Measurements from ENCODE around the gene HGFAC. TPM values are rescaled to one million over a fixed set of nuclear protein-coding genes. Genes with fewer than 3 reads are reported as not detected.

HGFAC gene
- polyA plus RNA-seq, result under 1 TPM in 2 of 3 donors, not detected in 1; 0.24 to 0.46 TPM

DNA sequence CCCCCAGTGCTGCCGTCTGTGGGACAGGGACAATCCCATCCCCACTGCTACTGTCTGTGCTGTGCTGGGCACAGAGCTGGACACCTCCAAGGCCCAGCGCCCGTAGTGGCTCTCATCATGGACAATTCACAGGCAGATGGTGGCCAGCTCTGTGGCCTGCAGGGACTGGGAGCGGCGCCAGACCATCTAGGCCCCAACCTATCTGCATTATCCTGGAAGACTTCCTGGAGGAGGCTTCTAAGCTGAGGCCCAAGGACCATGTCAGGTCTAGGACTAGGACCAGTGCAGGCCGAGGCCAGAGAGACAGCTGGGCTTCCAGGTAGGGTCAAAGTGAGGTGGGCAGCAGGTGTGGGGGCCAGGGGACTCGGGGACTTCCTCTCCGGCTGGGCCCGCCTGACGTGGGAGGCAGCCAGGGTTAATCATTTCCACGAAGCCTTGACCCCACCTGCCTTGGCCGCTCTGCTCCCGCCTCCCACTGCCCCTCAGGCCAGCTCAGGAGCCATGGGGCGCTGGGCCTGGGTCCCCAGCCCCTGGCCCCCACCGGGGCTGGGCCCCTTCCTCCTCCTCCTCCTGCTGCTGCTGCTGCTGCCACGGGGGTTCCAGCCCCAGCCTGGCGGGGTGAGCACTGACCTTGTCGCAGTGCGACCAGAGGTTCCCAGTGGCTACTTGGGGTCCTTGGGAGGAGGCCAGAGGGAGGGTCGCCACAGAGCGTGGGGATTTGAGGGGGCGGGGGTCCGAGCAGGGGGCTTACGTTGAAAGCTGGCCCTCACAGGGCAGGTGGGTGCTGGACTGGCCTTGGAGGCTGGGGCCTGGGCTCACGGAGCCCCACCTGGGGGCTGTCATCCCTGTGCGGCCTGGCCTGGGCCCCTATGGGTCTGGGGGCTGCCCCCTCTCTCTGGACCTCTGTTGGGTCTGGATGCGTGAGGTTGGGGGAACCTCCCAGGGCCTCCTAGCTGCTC lies at the start of gene HGFAC:
Gene HGFAC, plus strand, starts transcription at position 468 of the 959 bp plus-strand sequence. Its CDS starts 34 bp downstream, at position 502.
- 80 to 88% (median 83%) methylated on average over 26 to 27 of the region's 27 CpGs for WGBS, 3 donors
- no peak within 1 kb of the TSS for H3K27ac ChIP-seq (ENCODE audit: low read depth, low read length)

DNA sequence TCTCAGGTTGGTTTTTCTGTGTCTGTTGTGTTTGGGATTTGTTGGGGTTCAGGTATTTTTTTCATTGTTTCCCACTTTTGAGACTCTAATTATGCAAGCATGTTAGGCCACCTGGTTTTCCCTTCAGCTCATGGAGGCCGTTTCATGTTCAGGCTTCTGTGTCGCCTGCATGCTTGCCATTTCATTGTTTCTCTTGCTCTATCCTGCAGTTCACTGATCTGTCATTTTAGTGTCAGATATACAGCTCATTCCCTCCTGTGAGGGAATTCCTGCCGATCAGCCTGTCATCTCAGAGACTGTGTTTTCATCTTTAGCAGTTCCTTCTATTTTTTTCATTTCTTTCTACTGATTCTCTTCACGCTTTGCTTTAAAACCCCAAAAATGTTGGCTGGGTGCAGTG lies 49.4 kb upstream of the HGFAC start:
- H3K27ac ChIP-seq (ENCODE audit: low read depth, low read length), result no peak overlapping the region
- 87 to 94% (median 90%) methylated on average over 4 of the region's 4 CpGs for WGBS, 3 donors

DNA sequence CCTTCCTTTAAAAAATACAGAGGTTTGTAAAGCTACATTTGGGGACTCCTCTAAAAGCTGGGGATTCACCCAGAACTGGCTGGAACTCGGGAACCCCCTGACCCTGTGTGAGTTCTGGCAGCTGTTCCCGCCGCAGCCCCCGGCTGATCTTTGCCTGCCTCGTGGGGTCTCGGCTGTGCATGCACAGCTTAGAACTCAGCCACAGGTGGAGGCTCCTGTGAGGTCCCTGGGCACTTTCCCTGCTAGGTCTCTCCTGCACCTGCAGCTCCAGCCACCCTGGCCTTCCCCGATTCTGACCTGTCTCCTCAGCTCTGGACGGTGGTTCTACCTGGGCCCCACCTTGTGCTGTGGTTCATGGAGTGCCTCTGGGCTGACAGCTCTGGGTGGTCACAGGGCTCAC lies 48.6 kb upstream of the HGFAC start:
- H3K27ac ChIP-seq (ENCODE audit: low read depth, low read length), result no peak overlapping the region
- 86 to 93% (median 92%) methylated on average over 8 of the region's 8 CpGs for WGBS, 3 donors

DNA sequence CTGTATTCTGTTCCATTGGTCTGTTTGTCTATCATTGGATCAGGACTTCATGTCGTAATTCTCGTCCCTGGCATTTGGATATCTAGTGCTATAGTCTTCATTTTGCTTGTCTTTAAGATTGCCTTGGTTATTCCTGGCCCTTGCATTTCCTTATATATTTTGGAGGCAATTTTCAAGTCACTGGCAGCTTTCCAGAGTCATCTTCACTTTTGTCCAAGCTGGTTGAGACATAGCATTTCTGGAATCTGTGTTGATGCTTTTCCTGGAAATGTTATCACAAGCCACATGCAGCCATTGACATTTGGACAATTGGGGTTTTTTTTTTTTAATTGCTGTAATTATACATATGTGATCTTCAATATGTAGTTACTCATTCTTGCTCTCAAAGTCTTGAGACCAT lies 45.2 kb upstream of the HGFAC start:
- WGBS, 3 donors, result 69 to 100% (median 75%) methylated on average over 2 of the region's 2 CpGs
- no peak overlapping the region for H3K27ac ChIP-seq (ENCODE audit: low read depth, low read length)

DNA sequence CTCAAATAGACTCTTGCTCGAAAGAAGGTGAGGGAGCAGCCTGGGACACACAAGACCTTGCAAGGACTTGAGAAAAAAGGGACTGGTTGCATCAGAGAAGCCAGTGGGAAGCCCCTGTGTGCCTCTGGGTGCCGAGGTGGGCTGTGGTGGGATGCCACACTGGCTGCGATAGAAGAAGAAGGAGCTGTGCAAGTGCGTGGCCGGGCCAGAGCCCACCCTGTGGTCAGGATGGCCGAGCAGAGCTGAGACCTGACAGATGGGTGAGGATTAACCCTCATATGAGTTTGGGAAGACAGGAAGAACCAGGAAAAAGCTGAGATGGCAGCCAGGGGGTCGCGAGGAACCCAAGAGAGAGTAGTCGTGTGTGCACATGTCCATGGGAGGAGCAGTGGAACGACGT lies 44.6 kb upstream of the HGFAC start:
- H3K27ac ChIP-seq (ENCODE audit: low read depth, low read length), result no peak overlapping the region
- 94 to 97% (median 96%) methylated on average over 11 of the region's 11 CpGs for WGBS, 3 donors

DNA sequence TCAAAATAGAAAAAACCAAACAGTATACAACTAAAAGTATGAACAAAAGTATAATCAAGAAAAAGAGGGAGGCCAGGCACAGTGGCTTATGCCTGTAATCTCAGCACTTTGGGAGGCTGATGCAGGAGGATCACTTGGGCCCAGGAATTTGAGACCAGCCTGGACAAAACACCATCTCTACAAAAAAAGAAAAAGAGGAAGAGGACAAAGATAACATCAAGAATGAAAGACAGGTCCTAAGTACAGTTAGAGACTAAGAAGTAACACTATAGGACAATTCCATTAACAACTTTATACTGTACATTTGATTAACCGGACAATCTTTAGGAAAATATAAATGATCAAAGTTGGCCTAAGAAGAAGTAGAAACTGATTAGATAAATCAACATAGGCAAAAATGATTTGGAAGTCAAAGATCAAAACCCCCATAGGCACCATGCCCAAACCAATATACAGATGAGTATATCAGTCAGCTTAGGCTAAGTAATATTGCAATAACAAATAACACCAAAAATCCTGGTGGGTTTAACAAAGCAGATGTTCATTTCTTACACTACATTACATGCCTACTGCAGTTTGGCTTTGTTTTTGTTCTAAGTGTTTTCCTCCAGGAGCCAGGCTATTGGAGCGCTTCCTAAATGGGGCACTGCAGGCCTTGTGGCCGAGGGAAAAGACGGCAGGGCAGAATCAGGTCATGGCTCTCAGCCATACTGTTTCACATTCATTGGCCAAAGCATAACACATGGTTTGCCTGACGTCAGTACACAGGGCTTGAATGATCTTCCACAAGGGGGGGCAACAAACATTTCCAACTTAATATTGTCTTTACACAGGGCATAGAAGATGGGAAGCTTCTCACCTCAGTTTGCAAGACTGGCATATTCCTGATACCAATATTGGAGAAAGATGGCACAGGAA lies 42.2 kb upstream of the HGFAC start:
- WGBS, 3 donors, result 65 to 78% (median 66%) methylated on average over 5 of the region's 5 CpGs
- no peak overlapping the region for H3K27ac ChIP-seq (ENCODE audit: low read depth, low read length)

DNA sequence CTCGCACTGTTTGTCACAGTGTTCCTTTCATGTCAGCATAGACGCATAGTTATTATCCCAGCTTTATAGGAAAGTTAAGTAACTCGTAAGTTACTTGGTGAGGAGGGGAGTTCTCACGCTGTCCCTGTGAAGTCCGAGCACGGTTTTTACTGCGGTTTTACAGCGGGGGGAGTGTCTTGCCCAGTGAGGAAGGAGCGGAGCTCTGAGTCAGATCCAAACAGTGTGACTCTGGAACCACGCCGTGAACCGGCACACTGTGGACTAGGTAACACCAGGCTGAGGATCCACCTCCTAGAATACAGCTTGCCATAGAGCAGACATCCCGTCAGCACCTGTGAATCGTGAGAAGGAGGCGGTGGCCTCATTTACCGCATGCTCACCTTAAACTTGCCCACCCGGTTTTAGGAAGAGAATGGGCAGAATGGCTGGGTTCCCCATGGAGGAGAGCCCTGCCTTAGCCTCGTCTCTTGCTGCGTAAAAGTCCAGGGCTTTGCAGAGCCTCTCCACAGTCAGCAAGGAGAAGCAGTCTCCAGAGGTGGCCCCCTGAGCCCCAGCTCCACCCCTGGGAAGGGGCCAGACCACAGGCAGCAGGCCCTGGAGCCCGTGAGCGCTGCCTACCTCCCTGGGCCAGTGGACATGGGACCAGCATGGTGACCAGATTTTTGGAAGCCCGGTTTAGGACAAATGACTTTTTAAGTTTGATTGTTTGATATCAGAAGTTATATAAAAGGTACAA lies 40.2 kb upstream of the HGFAC start:
- 95 to 97% (median 96%) methylated on average over 22 of the region's 22 CpGs for WGBS, 3 donors
- no peak overlapping the region for H3K27ac ChIP-seq (ENCODE audit: low read depth, low read length)

DNA sequence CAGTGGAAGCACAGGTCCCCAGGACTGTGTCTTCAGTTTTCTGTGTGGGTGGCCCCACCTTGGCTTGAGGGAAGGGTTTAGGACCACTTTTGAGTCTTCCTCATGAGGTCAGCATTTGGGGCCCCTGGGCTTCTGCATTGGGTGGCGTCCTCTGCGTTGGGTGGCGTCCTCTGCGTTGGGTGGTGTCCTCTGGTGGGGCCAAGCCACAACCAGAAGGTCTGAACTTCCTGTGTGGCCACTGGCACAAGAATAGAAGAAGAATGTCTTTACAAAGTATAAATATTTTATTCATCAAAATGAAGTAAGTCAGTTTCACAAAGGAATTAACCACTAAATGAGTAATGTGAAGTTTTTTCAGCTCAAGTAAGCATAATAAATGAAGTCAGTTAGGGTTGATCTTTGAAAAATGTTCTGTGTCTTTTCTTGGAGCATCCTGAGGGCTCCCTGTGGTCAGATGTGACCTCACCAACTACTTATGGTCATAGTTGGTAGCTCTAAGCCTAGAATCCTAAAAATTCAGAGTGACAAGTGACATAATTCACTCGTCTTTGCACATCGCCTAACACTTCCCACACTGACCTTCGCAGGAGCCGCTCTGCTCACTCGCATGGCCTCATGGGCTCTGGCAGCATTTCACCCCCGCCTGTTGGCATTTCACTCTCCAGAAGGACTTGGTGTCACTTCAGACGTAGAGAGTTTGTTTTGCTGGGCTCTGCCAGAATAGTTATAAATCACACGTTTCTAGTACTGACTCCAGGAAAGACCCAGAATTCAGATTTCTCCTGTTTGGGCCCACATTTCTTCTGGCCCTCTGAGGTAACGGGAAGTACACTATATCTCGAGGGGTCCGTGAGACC lies 39.0 kb upstream of the HGFAC start:
- 79 to 90% (median 81%) methylated on average over 15 of the region's 15 CpGs for WGBS, 3 donors
- no peak overlapping the region for H3K27ac ChIP-seq (ENCODE audit: low read depth, low read length)

DNA sequence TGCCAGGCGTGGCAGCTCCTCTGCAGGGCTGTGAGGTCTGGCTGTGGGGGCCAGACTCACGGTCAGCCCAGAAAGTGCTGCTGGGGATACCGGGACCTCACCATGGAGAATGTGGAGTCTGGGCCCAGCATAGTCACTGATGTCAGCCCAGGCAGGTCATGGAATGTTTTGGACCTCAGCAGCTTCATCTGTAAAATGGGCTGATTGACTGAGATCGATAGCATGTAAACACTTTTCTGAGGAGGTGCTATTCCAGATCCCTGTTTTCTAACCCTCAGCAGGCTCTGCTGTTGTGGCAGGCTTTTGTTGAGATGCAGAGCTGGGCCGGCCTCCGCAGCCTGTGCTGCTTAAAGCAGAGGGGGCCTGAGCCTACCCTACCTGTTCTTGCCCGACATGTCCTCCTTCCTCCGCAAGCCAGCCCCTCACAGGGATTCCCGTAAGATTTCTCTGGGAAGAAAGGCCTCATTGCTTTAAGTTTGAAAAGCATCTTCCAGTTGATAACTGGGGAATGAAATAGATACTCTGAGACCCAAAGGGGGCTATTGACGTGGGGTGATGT lies 38.3 kb upstream of the HGFAC start:
- no peak overlapping the region for H3K27ac ChIP-seq (ENCODE audit: low read depth, low read length)
- 87 to 90% (median 89%) methylated on average over 10 of the region's 10 CpGs for WGBS, 3 donors

DNA sequence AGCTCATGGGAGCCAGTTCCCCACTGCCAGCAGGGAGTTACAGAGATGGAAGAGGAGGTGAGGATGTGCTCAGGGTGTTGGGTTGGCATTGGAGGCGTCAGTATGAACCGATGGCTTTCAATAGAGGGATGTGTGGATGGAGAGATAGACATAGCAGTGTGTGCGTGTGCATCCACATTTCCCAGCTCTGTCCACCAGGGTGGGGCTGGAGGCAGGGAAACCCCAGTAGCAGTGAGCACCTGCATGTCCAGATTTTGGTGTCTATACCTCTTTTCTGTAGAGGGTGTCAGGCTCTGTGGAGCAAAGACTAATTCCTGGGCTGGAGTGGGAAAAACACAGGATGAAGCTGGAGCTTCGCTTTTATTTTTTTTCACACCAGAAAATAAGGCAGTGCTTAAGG lies 37.2 kb upstream of the HGFAC start:
- 98 to 99% (median 99%) methylated on average over 4 of the region's 4 CpGs for WGBS, 3 donors
- no peak overlapping the region for H3K27ac ChIP-seq (ENCODE audit: low read depth, low read length)

DNA sequence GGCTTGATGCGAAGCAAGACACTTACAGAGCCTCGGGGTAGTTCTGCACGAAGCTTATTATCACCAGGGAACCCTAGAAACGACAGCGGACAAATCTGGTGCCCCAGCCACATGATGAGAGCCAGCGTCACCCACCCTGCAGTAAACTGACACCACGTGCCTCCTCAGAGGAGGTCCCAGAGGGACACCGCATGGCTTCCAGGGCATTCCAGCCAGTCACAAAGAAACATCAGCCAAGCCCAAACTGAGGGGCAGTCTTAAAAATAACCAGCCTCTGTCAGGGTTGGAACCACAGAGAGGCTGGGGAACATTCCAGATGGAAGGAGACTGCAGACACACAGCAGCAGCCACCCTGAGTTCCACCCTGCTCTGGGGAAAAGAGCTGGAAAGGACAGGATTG lies 36.6 kb upstream of the HGFAC start:
- H3K27ac ChIP-seq (ENCODE audit: low read depth, low read length), result no peak overlapping the region
- WGBS, 3 donors, result 87 to 90% (median 89%) methylated on average over 8 of the region's 8 CpGs

DNA sequence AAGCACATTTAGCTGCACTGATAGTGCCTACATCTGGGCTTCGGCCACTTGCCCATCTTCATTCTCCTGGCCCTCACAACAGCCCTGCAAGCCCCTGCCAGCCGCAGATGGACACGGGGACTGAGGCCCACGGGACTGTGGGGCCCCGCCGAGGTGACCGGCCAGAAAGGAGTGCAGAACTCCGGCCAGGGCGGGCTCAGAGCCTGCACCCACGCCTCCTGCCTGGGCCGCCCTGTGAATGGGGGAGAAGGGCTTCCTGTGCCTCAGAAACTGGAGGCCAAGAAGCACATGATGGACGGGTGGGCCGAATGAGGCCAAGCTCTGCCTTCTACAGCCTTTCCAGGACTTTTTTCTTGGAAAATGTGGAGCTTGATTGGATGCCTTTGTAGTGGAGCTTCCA lies 35.7 kb upstream of the HGFAC start:
- H3K27ac ChIP-seq (ENCODE audit: low read depth, low read length), result no peak overlapping the region
- 91 to 95% (median 91%) methylated on average over 13 of the region's 13 CpGs for WGBS, 3 donors

DNA sequence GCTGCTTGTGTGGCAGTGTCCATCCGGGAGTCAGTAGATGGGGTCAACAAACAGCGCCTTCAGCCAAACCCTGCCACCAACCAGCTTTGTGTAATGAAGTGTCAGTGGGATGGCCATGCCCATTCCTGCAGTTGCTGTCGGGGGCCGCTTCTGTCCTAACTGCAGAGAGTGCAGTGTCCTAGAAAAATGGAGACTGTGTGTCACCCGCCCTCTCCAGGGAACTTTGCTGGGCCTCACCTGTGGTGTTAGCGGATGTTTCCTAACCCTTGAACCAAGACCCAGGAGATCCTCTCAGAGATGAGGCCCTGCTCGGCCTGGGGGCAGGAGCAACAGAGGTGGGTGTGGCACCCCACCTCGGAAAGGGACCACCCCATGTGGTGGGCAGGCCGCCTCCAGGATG lies 35.3 kb upstream of the HGFAC start:
- no peak overlapping the region for H3K27ac ChIP-seq (ENCODE audit: low read depth, low read length)
- WGBS, 3 donors, result 93 to 97% (median 96%) methylated on average over 9 of the region's 9 CpGs

DNA sequence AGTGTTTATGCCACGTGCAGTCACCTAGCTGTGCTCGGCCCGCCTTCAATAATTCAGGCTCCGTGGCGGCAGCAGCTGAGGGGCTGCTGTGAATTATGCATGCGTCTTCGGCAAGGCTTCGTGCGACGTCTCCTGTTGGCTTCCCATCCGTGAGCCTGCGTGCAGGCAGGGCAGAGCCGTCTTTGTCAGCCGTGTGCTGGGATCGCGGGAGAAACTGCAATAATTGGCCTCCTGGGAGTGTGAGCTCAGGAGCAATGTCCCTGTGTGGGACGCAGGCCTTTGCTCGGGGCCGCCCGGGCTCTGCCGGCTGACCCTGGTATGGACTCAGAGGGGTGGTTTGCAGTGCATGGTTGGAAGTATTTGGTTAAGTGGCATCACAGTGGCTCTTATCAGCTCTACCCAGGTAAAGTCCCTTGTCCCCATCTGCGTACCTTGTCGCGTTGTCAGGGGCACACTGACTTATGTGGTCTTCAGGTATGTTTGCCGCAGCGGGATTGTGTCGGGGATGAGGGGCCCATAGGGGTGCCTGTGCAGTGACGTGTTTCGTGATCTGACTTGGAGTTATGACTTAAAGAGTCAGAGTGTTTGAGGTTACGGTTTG lies 34.5 kb upstream of the HGFAC start:
- 86 to 90% (median 88%) methylated on average over 30 of the region's 30 CpGs for WGBS, 3 donors
- no peak overlapping the region for H3K27ac ChIP-seq (ENCODE audit: low read depth, low read length)

DNA sequence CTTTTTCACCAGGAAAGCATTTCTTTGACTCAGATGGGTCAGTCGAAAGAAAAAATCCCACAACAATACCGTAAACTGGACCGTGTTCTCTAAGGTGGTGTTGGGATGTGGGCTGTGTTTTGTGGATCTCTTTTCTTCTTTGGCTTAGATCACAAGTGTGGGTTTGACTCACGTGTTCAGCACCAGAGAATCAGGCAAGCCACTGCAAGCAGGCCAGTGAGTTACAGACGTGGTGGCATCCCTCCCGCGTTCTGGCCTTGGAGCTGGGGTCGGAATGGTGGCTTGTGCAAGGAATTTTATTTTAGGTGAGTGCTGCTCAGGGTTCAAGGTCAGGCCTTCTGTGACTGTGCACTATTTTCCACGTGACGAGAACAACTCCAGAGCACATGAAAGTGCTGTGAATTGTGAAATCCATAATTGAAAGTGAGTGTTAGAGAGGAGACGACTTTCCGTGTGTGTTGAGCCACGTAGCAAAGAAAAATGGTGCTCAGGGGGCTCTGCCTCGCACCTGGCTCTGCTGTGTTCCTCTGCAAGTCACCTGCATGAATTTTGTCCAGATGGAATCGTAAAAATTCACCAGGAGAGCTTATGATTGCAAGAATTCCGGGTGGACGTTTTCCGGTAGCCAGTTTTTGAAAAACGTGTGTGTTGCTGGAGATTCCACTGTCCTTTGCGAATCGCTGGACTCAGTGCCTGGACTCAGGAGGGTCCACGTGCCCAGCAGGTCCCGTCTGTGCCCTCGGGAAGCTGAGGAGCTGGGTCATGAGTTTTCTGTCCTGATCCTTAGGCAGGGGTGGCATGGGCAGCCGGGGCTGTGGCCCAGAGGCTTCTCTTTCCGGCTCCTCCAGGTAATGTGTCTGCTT lies 33.6 kb upstream of the HGFAC start:
- H3K27ac ChIP-seq (ENCODE audit: low read depth, low read length), result no peak overlapping the region
- WGBS, 3 donors, result 84 to 89% (median 87%) methylated on average over 26 of the region's 26 CpGs

DNA sequence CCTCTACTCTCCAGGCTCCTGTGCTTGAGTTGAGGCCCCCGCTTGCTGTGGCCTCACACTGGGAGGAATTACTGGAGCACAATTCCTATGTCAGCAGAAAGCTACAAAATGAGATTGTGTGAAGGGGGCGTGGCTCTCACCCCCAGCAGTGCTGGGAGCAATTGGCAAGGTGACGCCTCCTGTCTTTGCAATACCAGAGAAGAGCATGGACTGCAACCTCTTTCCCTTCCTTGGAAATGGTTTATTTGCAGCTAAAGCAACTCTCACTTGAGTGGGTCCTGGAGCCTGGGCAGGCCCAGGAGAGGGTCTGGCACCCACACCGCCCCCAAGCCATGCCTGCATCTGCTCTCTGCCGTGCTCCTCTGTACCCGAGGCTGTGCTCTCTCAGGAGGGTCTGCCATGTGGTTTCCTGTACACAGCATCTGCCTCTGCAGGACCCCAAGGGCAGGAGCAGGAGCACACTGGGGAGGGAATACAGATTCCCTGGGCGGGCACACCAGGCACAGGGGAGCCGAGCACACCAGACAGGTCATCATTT lies 32.9 kb upstream of the HGFAC start:
- WGBS, 3 donors, result 86 to 87% (median 86%) methylated on average over 8 of the region's 8 CpGs
- H3K27ac ChIP-seq (ENCODE audit: low read depth, low read length), result no peak overlapping the region
